OCI-LY3 (cell line): ENCODE measurements around the gene FOXC1.

Experiments
- H2AFZ ChIP-seq: fragments of 200-600, 300-600 bp; shearing (Covaris generic); 2 replicates; pipeline ENCODE4 v1.6.0; 2014; ENCODE audit warnings: antibody characterized with exemption, low read depth, low read length
- H3K27ac ChIP-seq: fragments of 200-600, 300-600 bp; sonication (generic); 2 replicates; pipeline ENCODE4 v1.5.1; 2014; ENCODE audit warnings: mild to moderate bottlenecking, low read length, moderate library complexity, mixed read lengths
- H3K27me3 ChIP-seq: fragments of 200-600, 300-600 bp; sonication (generic); 2 replicates; pipeline ENCODE4 v1.6.1; 2014; ENCODE audit warnings: low read depth, low read length, mixed read lengths
- H3K36me3 ChIP-seq: fragments of 200-600, 300-600 bp; sonication (generic); replicated peaks from 2 replicates; pipeline ENCODE3; 2014; ENCODE audit warnings: low read depth, low read length, mixed read lengths
- H3K4me1 ChIP-seq: fragments of 300-600, 200-600 bp; sonication (generic); 2 replicates; pipeline ENCODE4 v1.6.1; 2014; ENCODE audit warnings: low read length, mixed read lengths
- H3K4me2 ChIP-seq: fragments of 200-600, 300-600 bp; sonication (generic); 2 replicates; pipeline ENCODE4 v1.6.1; 2014; ENCODE audit warnings: low read length, mixed read lengths
- H3K4me3 ChIP-seq: fragments of 300-600, 200-600 bp; sonication (generic); 2 replicates; pipeline ENCODE4 v1.5.1; 2014; ENCODE audit warnings: antibody characterized with exemption, mild to moderate bottlenecking, low read length, moderate library complexity
- H3K79me2 ChIP-seq: fragments of 300-600, 200-600 bp; shearing (Covaris generic); 2 replicates; pipeline ENCODE4 v1.6.1; 2014; ENCODE audit warnings: mild to moderate bottlenecking, low read length, mixed read lengths
- H3K9ac ChIP-seq: fragments of 300-600, 200-600 bp; shearing (Covaris generic); 2 replicates; pipeline ENCODE4 v1.6.0; 2014; ENCODE audit warnings: mild to moderate bottlenecking, low read length, moderate library complexity
- H3K9me3 ChIP-seq: fragments of 200-600, 300-600 bp; shearing (Covaris generic); 2 replicates; pipeline ENCODE4 v1.6.1; 2014; ENCODE audit warnings: low read length, mixed read lengths; ENCODE audit not compliant: insufficient read depth
- H4K20me1 ChIP-seq: fragments of 200-600, 300-600 bp; sonication (generic); 2 replicates; pipeline ENCODE4 v1.6.1; 2016; ENCODE audit warnings: low read length, mixed read lengths; ENCODE audit not compliant: insufficient read depth
- CTCF ChIP-seq: fragments of 200-600, 300-600 bp; sonication (generic); IDR thresholded peaks from 2 replicates; pipeline ENCODE4 v1.5.1; 2014; ENCODE audit warnings: antibody characterized with exemption, low read length, low read depth
- EZH2phosphoT487 ChIP-seq: fragments of 200-600 bp; shearing (Covaris generic); IDR thresholded peaks from 2 replicates; pipeline ENCODE4 v1.6.1; 2018; ENCODE audit warnings: antibody characterized with exemption, mixed run types, low read depth

Gene FOXC1

GRCh38 chr6:1630771-1631217 lies 21.1 kb downstream of the FOXC1 start:
- peaks cover 2% of the 10 kb centered on the region for H3K27me3 ChIP-seq
- H3K4me3 ChIP-seq, result no peak overlapping the region
- H3K79me2 ChIP-seq, result no peaks in the 10 kb centered on the region
- H2AFZ ChIP-seq, result no peak overlapping the region
- H3K9me3 ChIP-seq, result no peaks in the 10 kb centered on the region
- TF ChIP-seq CTCF (no peak), EZH2phosphoT487 (no peak)
- no peaks in the 10 kb centered on the region for H3K36me3 ChIP-seq
- no peak overlapping the region for H3K4me2 ChIP-seq
- H4K20me1 ChIP-seq, result no peaks in the 10 kb centered on the region
- H3K9ac ChIP-seq, result no peak overlapping the region
- no peaks in the 10 kb centered on the region for H3K4me1 ChIP-seq
- H3K27ac ChIP-seq, result no peak overlapping the region

- Histone ChIP-seq H3K27ac (no peak overlapping the region), H3K9ac (no peak overlapping the region), H4K20me1 (no peaks in the 10 kb centered on the region), H2AFZ (no peak overlapping the region), H3K36me3 (no peaks in the 10 kb centered on the region), H3K79me2 (no peaks in the 10 kb centered on the region), H3K4me1 (peaks cover 2% of the 10 kb centered on the region), H3K27me3 (no peaks in the 10 kb centered on the region; the same call in 1 of the 2 replicates), H3K4me3 (no peak overlapping the region), H3K9me3 (no peaks in the 10 kb centered on the region), H3K4me2 (no peak overlapping the region)
- no peak for TF ChIP-seq EZH2phosphoT487
- no peak for TF ChIP-seq CTCF
Measured at GRCh38 chr6:1631251-1631650, 21.5 kb downstream of the FOXC1 start.

- Histone ChIP-seq H3K9me3 (no peaks in the 10 kb centered on the region), H2AFZ (no peak overlapping the region), H3K9ac (no peak overlapping the region), H3K36me3 (no peaks in the 10 kb centered on the region), H3K4me2 (no peak overlapping the region), H3K4me3 (no peak overlapping the region), H3K27ac (no peak overlapping the region), H4K20me1 (no peaks in the 10 kb centered on the region), H3K79me2 (no peaks in the 10 kb centered on the region), H3K4me1 (peaks cover 21% of the 10 kb centered on the region), H3K27me3 (no peaks in the 10 kb centered on the region)
- TF ChIP-seq EZH2phosphoT487, result no peak
- TF ChIP-seq CTCF, result no peak
Measured at GRCh38 chr6:1633366-1634021, 23.8 kb downstream of the FOXC1 start.

- Histone ChIP-seq H3K4me2 (no peak overlapping the region), H3K9me3 (no peaks in the 10 kb centered on the region), H4K20me1 (no peaks in the 10 kb centered on the region), H3K27ac (no peak overlapping the region), H2AFZ (no peak overlapping the region), H3K27me3 (no peaks in the 10 kb centered on the region), H3K36me3 (no peaks in the 10 kb centered on the region), H3K4me3 (no peak overlapping the region), H3K79me2 (no peaks in the 10 kb centered on the region), H3K9ac (no peak overlapping the region), H3K4me1 (peaks cover 21% of the 10 kb centered on the region)
- TF ChIP-seq EZH2phosphoT487 (no peak), CTCF (no peak)
Measured at GRCh38 chr6:1634081-1634480, 24.4 kb downstream of the FOXC1 start.
